ENCODE results near the gene COL11A2.

Gene COL11A2

DNA sequence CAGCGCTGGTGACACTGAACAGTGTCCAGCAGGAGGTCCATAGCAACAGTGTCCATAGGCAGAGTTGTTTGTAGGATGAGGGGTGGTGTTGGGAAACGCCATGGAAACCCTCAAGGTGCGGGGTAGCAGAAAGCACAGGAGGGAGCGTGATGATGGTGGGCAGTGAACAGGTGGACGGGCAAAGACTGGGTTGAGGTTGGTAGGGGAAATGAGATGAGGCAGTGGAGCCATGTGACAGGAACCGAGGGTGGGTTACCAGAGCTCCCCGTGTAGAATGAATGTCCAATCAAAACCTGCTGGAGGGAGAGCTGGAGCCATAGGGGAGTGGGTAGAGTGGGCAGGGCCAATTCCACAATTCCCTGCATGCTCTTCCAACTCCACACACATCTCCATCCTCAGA is 78.5 kb downstream of the COL11A2 start:
- no peak for DNase-seq
